22Rv1 (cell line): ENCODE results near the gene PAK5.

Experiments used
- ZFX ChIP-seq: fragments of 450-650 bp; IDR thresholded peaks from 2 replicates; pipeline ENCODE4 v1.6.1; 2017; ENCODE audit warnings: antibody characterized with exemption, borderline replicate concordance
- TF ChIP-seq, protein P1 (sequence below): fragments of 450-650 bp; IDR thresholded peaks from 2 replicates; pipeline ENCODE4 v1.5.1; 2017; ENCODE audit warnings: mild to moderate bottlenecking

DNA sequence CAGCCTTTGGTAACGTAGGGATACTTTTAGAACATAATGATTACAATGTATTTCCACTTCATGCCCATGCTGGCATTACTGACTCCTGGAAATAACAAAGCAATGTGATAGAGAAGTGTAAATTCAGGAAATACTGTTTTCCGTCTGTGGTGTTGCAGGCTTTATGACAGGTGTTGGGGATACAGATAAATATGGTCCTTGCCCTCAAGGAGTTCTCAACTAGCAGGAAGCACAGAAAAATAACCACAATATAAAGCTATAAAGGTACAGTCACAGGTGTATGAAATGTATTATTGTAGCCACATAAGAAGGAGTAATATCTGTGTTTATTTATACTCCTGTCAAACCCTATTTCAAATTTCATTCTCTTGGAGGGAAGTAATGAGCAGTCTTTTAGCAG, 337.4 kb downstream of the PAK5 start:
- TF ChIP-seq, protein P1, sequence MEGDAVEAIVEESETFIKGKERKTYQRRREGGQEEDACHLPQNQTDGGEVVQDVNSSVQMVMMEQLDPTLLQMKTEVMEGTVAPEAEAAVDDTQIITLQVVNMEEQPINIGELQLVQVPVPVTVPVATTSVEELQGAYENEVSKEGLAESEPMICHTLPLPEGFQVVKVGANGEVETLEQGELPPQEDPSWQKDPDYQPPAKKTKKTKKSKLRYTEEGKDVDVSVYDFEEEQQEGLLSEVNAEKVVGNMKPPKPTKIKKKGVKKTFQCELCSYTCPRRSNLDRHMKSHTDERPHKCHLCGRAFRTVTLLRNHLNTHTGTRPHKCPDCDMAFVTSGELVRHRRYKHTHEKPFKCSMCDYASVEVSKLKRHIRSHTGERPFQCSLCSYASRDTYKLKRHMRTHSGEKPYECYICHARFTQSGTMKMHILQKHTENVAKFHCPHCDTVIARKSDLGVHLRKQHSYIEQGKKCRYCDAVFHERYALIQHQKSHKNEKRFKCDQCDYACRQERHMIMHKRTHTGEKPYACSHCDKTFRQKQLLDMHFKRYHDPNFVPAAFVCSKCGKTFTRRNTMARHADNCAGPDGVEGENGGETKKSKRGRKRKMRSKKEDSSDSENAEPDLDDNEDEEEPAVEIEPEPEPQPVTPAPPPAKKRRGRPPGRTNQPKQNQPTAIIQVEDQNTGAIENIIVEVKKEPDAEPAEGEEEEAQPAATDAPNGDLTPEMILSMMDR: no peak
- TF ChIP-seq ZFX: no peak
